ENCODE data around the gene AKR1B1.

The AKR1B1 gene

DNA sequence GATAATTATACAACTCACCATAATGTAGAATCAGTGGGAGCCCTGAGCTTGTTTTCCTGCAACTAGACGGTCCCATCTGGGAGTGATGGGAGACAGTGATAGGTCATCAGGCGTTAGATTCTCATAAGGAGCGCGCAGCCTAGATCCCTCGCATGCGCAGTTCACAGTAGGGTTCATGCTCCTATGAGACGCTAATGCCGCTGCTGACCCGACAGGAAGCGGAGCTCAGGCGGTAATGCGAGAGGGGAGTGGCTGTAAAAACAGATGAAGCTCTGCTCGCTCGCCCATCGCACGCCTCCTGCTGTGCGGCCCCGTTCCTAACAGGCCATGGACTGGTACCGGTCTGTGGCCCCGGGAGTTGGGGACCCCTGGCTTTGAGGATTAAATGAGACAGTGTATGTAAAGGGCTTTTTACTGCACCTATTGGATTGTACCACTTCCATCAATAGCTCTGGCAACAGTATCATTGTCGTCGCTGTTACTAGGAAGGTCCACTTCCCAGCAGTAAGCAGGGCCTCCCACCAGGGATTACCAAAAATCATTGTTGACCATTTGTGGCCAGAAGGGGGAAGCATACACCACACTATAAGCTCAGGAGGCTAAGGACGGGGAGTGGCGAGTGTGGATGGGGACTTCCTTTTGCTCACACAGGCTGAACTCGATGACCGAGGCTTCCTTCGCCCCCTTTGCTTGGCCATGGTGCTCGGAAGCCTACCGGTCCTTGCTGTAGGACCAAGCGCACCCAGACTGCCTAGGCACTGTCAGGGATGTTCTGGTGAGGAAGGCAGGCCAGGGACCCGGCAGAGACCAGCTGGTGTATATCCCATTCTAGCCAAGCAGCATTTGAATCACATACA, 26.4 kb downstream of the AKR1B1 start (continued):
- TF ChIP-seq ZNF18 (tag by site-specific recombination; IDR thresholded peaks at IDR 0.05) (no peak), ZNF768 (tag by site-specific recombination; IDR thresholded peaks at IDR 0.05) (no peak), ZNF654 (tag by site-specific recombination; IDR thresholded peaks at IDR 0.05; ENCODE audit: low read depth) (peak; percentile 99), ZNF560 (tag by site-specific recombination; IDR thresholded peaks at IDR 0.05; ENCODE audit: borderline replicate concordance) (no peak), ZNF211 (tag by site-specific recombination; IDR thresholded peaks at IDR 0.05; ENCODE audit: low read depth) (no peak), TCF7L2 (IDR thresholded peaks at IDR 0.05; ENCODE audit: borderline replicate concordance, low read depth, low read length) (no peak), ZNF138 (tag by site-specific recombination; IDR thresholded peaks at IDR 0.05; ENCODE audit: borderline replicate concordance) (no peak), SETDB1 (IDR thresholded peaks at IDR 0.05; ENCODE audit: insufficient read length, low read length) (no peak), ZNF16 (tag by site-specific recombination; IDR thresholded peaks at IDR 0.05; ENCODE audit: low read depth) (no peak), ZNF626 (tag by site-specific recombination; IDR thresholded peaks at IDR 0.05) (no peak), PRDM2 (tag by site-specific recombination; IDR thresholded peaks at IDR 0.05; ENCODE audit: borderline replicate concordance) (no peak), ZSCAN5A (tag by site-specific recombination; IDR thresholded peaks at IDR 0.05) (no peak), ZFP41 (tag by site-specific recombination; IDR thresholded peaks at IDR 0.05; ENCODE audit: borderline replicate concordance) (no peak), ZNF223 (tag by site-specific recombination; IDR thresholded peaks at IDR 0.05) (no peak), ZNF529 (tag by site-specific recombination; IDR thresholded peaks at IDR 0.05; ENCODE audit: insufficient replicate concordance) (no peak), ZNF660 (tag by site-specific recombination; IDR thresholded peaks at IDR 0.05) (peak; percentile 54; the same call in 1 of the 2 replicates), ZNF624 (tag by site-specific recombination; IDR thresholded peaks at IDR 0.05) (no peak), GFI1B (tag by site-specific recombination; IDR thresholded peaks at IDR 0.05) (no peak), ZBTB17 (tag by site-specific recombination; IDR thresholded peaks at IDR 0.05) (peak; percentile 98), ZNF391 (tag by site-specific recombination; IDR thresholded peaks at IDR 0.05; ENCODE audit: borderline replicate concordance, low read depth) (no peak; the same call in 1 of the 2 replicates), OVOL3 (tag by site-specific recombination; IDR thresholded peaks at IDR 0.05) (no peak), SP3 (tag by site-specific recombination; IDR thresholded peaks at IDR 0.05) (peak; percentile 56), ZNF544 (tag by site-specific recombination; IDR thresholded peaks at IDR 0.05) (no peak), KLF7 (tag by site-specific recombination; IDR thresholded peaks at IDR 0.05; ENCODE audit: borderline replicate concordance) (no peak), ZNF776 (tag by site-specific recombination; IDR thresholded peaks at IDR 0.05; ENCODE audit: borderline replicate concordance) (no peak)
- TF ChIP-seq, protein P1, sequence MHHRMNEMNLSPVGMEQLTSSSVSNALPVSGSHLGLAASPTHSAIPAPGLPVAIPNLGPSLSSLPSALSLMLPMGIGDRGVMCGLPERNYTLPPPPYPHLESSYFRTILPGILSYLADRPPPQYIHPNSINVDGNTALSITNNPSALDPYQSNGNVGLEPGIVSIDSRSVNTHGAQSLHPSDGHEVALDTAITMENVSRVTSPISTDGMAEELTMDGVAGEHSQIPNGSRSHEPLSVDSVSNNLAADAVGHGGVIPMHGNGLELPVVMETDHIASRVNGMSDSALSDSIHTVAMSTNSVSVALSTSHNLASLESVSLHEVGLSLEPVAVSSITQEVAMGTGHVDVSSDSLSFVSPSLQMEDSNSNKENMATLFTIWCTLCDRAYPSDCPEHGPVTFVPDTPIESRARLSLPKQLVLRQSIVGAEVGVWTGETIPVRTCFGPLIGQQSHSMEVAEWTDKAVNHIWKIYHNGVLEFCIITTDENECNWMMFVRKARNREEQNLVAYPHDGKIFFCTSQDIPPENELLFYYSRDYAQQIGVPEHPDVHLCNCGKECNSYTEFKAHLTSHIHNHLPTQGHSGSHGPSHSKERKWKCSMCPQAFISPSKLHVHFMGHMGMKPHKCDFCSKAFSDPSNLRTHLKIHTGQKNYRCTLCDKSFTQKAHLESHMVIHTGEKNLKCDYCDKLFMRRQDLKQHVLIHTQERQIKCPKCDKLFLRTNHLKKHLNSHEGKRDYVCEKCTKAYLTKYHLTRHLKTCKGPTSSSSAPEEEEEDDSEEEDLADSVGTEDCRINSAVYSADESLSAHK (tag by site-specific recombination; IDR thresholded peaks at IDR 0.05) = no peak
- TF ChIP-seq, protein P2, sequence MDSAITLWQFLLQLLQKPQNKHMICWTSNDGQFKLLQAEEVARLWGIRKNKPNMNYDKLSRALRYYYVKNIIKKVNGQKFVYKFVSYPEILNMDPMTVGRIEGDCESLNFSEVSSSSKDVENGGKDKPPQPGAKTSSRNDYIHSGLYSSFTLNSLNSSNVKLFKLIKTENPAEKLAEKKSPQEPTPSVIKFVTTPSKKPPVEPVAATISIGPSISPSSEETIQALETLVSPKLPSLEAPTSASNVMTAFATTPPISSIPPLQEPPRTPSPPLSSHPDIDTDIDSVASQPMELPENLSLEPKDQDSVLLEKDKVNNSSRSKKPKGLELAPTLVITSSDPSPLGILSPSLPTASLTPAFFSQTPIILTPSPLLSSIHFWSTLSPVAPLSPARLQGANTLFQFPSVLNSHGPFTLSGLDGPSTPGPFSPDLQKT (IDR thresholded peaks at IDR 0.05; ENCODE audit: borderline replicate concordance, low read depth, low read length) = no peak
